Measurements from ENCODE around the gene PROZ. TPM values are rescaled to one million over a fixed set of nuclear protein-coding genes. Genes with fewer than 3 reads are reported as not detected.

PROZ gene
- total and polyA plus RNA-seq, 9 of the 15 experiments (the other 6 are each of a cell fraction or from before 2014, with no cell fraction given) = not detected

DNA sequence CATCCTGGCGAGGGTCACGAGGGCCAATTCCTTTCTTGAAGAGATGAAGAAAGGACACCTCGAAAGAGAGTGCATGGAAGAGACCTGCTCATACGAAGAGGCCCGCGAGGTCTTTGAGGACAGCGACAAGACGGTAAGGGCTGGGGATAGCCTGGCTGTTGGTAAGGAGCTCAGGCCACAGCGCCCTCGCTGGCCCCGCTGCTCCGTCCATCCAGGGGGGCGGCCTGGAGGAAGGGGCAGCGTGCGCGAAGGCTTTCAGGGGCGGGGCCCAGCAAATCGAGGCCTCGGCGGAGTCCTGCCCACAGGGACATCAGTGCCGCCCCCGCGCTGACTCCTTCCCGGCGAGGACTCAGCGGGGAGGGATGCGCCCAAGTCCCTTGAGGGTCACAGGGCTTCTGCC lies 29.0 kb upstream of the PROZ start:
- H3K4me1 ChIP-seq (replicated peaks in 1 of 2; ENCODE audit: control insufficient read depth in 2 of 2, insufficient read depth in 2 of 2, low read length in 2 of 2) = peaks cover 0 to 7% of the 10 kb centered on the region in 2 experiments; a peak in 1 of 5 replicates
- no peak for TF ChIP-seq HDGF (IDR thresholded peaks at IDR 0.05)
- peak; percentile 47 for TF ChIP-seq ZFP36 (IDR thresholded peaks at IDR 0.05; ENCODE audit: low read depth, low read length, partially characterized antibody)
- TF ChIP-seq ZBED1 (IDR thresholded peaks at IDR 0.05) = no peak
- TF ChIP-seq CBFA2T3 (IDR thresholded peaks at IDR 0.05) = no peak
- 45% methylated on average over 12 of the region's 27 CpGs for WGBS (ENCODE audit: insufficient coverage, low coverage, missing lambda C conversion rate)
- no peak overlapping the region for H3K27ac ChIP-seq (ENCODE audit: extremely low read depth, low read depth, low read length)
- BruUV-seq (replicated peaks) = no TSS peak
- DNase-seq (ENCODE audit: extremely low read depth in 1 of 4, low spot score in 3 of 4) (no peak), ATAC-seq (no peak), FAIRE-seq (no peak)
- POLR2A ChIA-PET = no interaction called here
- H3K27me3 ChIP-seq (ENCODE audit: control insufficient read depth in 2 of 2, insufficient read depth in 2 of 2, low read length in 2 of 2) = peaks cover 0 to 29% of the 10 kb centered on the region in 2 experiments; a peak in 2 of 5 replicates
- in situ Hi-C loops (cut with MboI) = no loop called here
- no peaks in the 10 kb centered on the region for H3K79me2 ChIP-seq (ENCODE audit: control insufficient read depth, insufficient read depth, low read length)
- H2AFZ ChIP-seq (ENCODE audit: low read depth, low read length) = no peak overlapping the region
- no peak overlapping the region for H3K4me2 ChIP-seq (ENCODE audit: insufficient read depth, low read length)
- CTCF ChIA-PET (ENCODE audit: low intra/inter-chr PET ratio) = no interaction called here
- intact Hi-C loops (cut with micrococcal nuclease) = no loop called here
- H4K20me1 ChIP-seq (replicated peaks; ENCODE audit: control insufficient read depth, insufficient read depth, low read length) = no peaks in the 10 kb centered on the region
- no peak overlapping the region for H3K9ac ChIP-seq (ENCODE audit: insufficient read depth in 1 of 2, low read depth in 2 of 2, low read length in 2 of 2)
- no peaks in the 10 kb centered on the region for H3K9me1 ChIP-seq (ENCODE audit: control insufficient read depth, insufficient read depth, low read length)
- H3K4me3 ChIP-seq = no peak overlapping the region
- no peaks in the 10 kb centered on the region for H3K36me3 ChIP-seq (ENCODE audit: control insufficient read depth, insufficient read depth, low read length)
- no peaks in the 10 kb centered on the region for H3K9me3 ChIP-seq (replicated peaks; ENCODE audit: control insufficient read depth, insufficient read depth, low read depth, low read length)

DNA sequence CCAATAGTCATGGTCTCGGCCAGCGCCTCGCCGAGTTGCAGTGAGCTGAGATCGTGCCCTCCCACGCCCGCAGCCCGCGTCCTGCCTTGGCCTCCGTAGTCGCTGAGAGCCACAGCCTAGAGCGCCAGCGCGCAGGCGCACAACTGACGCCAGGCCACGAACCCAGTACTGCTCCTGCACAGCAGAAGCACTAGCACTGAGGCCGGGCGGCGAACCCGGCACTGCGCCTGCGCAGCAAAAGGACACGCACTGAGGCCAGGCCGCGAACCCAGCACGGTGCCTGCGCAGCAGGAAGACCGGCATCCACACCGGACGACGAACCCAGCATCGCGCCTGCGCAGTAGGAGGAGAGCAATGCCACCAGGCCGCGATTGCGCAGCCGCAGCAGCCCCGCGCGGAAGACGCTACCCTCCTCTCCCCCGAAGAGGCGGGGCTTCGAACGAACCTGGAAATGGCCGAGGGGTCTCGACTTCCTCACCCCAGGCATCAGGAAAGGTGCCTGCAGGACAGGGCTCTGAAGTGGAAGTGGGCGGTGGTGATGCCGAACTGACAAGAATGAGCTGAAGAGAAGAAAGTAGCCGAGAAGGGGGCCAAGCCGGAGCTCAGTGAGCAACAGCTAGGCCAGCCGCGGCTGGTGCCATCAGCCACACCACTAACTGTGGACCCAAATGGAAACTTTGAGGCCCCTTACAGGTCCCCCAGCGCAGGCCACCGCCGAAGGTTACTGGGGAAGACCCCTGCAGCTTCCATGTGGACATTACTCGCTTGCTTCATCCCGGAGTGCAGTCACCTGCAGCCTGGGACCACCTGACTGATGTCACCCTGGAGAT lies 28.3 kb upstream of the PROZ start:
- H3K9me3 ChIP-seq (replicated peaks; ENCODE audit: control insufficient read depth, insufficient read depth, low read depth, low read length) = no peaks in the 10 kb centered on the region
- H3K4me1 ChIP-seq (replicated peaks in 1 of 2; ENCODE audit: control insufficient read depth in 2 of 2, insufficient read depth in 2 of 2, low read length in 2 of 2) = peaks cover 0 to 7% of the 10 kb centered on the region in 2 experiments; a peak in 1 of 5 replicates
- intact Hi-C loops (cut with micrococcal nuclease) = no loop called here
- ChIA-PET POLR2A (no interaction called here), CTCF (ENCODE audit: low intra/inter-chr PET ratio) (no interaction called here)
- H3K4me2 ChIP-seq (ENCODE audit: insufficient read depth, low read length) = no peak overlapping the region
- peaks cover 0 to 24% of the 10 kb centered on the region in 2 experiments; a peak in 2 of 5 replicates for H3K27me3 ChIP-seq (ENCODE audit: control insufficient read depth in 2 of 2, insufficient read depth in 2 of 2, low read length in 2 of 2)
- H3K36me3 ChIP-seq (ENCODE audit: control insufficient read depth, insufficient read depth, low read length) = no peaks in the 10 kb centered on the region
- ATAC-seq (no peak), FAIRE-seq (no peak), DNase-seq (ENCODE audit: extremely low read depth in 1 of 4, low spot score in 3 of 4) (no peak)
- BruUV-seq (replicated peaks) = no TSS peak
- no peak overlapping the region for H3K9ac ChIP-seq (ENCODE audit: insufficient read depth in 1 of 2, low read depth in 2 of 2, low read length in 2 of 2)
- TF ChIP-seq, protein P1, sequence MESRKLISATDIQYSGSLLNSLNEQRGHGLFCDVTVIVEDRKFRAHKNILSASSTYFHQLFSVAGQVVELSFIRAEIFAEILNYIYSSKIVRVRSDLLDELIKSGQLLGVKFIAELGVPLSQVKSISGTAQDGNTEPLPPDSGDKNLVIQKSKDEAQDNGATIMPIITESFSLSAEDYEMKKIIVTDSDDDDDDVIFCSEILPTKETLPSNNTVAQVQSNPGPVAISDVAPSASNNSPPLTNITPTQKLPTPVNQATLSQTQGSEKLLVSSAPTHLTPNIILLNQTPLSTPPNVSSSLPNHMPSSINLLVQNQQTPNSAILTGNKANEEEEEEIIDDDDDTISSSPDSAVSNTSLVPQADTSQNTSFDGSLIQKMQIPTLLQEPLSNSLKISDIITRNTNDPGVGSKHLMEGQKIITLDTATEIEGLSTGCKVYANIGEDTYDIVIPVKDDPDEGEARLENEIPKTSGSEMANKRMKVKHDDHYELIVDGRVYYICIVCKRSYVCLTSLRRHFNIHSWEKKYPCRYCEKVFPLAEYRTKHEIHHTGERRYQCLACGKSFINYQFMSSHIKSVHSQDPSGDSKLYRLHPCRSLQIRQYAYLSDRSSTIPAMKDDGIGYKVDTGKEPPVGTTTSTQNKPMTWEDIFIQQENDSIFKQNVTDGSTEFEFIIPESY (CRISPR knock-in tag; IDR thresholded peaks at IDR 0.05) = peak; percentile 64
- TF ChIP-seq ZC3H8 (IDR thresholded peaks at IDR 0.05) = no peak
- no peak overlapping the region for H3K27ac ChIP-seq (ENCODE audit: extremely low read depth, low read depth, low read length)
- H3K4me3 ChIP-seq = no peak overlapping the region
- in situ Hi-C loops (cut with MboI) = no loop called here
- no peaks in the 10 kb centered on the region for H3K79me2 ChIP-seq (ENCODE audit: control insufficient read depth, insufficient read depth, low read length)
- H3K9me1 ChIP-seq (ENCODE audit: control insufficient read depth, insufficient read depth, low read length) = no peaks in the 10 kb centered on the region
- H4K20me1 ChIP-seq (replicated peaks; ENCODE audit: control insufficient read depth, insufficient read depth, low read length) = no peaks in the 10 kb centered on the region
- H2AFZ ChIP-seq (ENCODE audit: low read depth, low read length) = no peak overlapping the region
- 37% methylated on average over 17 of the region's 60 CpGs for WGBS (ENCODE audit: insufficient coverage, low coverage, missing lambda C conversion rate)

Measured in K562 (cell line).